IPS-NIHi7 (cell line): Measurements from ENCODE around the gene KCNQ1OT1.

ENCODE experiments used
- DNase-seq: peaks from one replicate; pipeline ENCODE4 v3.0.0; 2012; ENCODE audit warnings: mixed read lengths; ENCODE audit errors: extremely low spot score

The KCNQ1OT1 gene

GRCh38 chr11:2737226-2737590 is 37.4 kb upstream of the KCNQ1OT1 start:
- no peak for DNase-seq

- no peak for DNase-seq
Measured at GRCh38 chr11:2736577-2737225, 36.9 kb upstream of the KCNQ1OT1 start.

DNA sequence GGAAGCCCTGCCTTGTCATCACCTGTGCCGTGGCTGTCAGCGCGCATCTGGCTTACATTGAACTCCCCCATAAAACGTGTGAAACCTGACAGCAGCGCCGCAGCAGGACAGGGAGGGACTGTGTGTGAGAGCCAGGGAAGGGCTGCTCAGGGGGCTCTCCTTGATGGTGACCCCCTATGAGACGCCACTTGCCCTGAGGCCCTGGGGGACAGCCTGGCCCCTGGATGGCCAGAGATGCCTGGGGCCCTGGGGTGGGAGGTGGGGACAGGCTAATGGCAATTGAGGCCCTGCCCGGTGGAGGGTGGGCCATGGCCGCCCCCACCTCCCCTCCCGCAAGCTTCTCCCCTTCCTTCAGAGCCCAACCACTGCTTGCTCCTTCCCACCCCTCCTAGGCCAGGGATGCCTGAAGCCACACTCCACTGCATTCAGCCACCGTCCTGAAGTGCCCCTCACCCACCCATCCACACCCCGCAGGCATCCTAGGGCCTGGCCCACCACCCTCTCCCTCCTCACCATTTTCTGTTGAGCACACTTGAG is 35.3 kb upstream of the KCNQ1OT1 start:
- no peak for DNase-seq

DNA sequence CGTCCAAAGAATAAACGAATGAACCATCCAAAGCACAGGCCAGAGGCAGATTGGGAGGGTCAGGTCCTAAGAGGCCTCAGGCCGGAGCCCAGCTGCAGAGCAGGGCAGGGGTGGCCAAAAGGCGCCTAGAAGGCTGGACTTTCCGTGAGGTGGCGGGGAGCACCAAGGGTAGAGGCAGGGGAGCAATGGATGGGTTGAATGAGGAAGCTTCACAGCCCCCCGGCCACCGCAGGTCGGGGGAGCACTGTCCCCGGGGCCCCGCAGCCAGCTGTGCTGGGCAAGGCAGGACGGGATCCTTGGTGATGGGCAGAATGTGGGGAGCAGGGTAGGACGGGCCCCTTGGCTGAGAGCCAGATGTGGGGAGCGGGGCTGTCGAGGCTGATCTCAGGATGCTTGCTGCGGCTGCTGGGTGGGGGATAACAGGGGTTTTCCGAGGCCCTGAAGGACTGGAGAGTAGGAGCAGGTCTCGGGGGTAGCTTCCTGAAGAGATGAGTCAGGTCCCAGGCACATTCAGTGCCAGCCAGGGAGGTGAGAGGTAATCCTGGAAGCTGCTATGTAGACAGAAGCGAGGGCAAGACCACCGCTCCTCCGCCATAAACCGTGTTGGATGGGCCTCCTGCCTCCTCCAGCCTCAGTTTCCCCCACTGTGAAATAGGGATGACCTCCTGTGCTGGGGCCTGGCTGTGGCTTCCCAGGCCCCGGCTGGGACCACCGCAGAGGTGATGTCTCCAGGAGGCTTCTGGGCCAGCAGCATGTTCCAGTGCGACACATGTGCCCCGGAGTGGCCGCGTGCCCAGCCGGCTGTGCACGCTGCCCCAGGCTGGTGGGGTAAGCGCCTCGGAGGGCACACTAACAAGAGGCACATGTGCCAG is 34.6 kb upstream of the KCNQ1OT1 start:
- DNase-seq: no peak

DNA sequence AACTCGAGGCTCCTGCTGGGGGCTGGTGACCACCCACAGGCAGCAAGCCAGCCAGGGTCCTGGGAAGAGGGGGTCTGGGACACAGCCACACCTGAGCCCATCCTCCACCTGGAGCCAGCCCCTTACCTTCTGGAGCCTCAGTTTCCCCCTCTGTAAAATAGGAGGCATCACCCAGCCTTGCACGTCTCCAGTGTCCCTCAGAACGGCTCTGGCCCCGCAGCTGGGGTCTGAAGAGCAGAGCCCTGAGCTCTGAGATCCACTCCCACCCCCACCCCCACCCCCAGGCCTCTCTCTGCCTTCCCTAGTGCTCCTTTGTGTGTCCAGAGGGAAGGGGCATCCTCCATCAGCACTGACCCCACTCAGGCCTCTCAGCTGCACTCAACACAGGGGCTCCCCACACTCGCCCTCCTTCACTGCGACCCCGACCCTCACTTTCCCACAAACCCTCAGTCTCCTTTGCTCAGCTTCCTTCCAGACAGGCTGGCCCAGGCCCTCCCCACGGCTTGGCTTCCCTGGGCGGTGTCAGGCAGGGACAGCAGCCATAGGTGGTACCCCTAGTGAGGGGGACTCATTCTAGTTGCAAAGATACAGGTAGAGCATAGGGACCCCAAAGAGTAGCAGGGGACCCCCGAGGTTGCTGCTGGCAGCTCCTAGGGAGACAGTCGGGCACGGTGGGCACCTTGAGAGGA is 33.3 kb upstream of the KCNQ1OT1 start:
- no peak for DNase-seq

DNA sequence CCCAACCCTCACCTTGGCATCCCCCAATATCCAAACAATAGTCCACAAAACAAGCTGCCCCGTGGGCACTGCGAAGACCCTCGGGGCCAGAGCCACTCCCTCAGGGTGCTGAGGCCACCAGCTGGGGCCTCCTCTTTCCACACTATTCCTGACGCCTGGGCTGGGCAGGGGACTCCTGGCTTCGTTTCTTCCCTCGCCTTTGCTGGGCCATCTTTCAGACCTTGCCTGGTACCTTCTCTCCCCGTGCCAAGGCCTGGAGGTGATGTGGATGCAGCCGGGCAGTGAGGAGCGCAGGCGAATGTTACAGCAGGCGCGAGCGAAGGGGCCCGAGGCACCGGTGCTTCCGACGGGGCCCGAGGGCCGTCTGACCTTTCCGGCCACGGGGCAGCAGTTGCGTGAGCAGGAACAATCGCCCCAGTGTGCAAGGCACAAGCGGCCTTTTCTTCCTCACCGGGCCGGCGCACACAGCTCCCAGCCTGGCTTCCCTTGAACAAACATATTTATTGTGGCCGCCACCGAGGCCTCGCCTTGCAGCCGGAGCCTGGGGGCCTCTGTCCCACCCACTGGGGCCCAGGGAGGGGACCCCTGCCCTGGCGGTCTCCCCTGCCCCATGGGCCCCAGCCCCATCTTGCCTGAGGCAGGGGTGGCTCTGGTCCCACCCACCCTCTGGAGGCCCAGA is 32.6 kb upstream of the KCNQ1OT1 start:
- DNase-seq: no peak

- no peak for DNase-seq
Measured at GRCh38 chr11:2731130-2732125, 31.6 kb upstream of the KCNQ1OT1 start.

GRCh38 chr11:2730272-2731129 is 30.7 kb upstream of the KCNQ1OT1 start:
- DNase-seq: no peak

DNA sequence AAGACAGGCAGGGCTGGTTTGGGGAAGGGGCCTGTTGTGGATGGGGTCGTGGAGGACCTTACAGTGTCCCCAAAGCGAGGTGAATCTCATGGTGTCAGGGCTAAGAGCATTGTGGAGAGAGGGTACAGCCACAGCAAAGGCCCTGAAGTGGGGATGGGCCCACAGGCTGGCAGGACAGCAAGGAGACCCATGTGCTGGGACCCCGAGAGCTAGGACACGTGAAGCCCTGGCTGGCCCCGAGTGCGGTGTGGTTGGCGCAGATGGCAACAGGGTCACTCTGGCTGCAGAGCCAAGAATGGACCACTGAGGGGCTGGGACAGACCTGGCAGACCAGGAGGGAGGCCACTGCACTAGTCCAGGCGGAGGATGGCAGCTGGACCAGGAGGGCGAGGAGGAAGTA is 30.0 kb upstream of the KCNQ1OT1 start:
- no peak for DNase-seq

DNA sequence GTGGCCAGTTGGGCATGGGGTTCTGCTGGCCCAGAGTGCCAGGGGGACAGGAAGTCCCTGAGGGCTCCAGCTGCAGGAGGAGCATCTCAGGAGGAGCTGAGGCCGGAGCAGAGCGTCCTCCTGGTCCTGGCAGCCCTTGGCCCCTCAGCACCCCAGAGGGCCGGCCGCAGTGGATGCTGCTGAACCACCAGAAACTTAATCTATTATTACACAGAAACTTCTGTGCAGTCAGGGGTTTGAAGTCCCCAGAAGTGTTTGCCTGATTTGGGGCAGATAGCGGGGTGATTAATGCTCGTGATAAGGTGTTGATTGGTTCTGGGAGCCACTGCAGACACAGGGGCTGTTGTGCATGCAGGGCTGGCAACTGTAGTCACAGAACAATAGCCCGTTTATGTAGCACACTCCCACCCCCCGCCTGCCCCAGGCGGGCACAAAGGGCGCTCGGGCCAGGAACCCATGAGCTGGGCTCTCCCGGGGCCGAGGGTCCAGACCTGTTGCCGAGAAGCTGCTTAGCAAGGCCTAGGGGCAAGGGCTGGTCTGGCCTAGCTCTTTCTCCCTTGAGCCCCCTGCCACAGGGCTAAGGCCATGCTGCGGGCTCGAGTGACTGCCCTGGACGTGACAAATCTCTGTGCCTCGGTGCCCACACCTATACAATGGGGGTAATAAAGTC is 29.0 kb upstream of the KCNQ1OT1 start:
- DNase-seq: no peak

DNA sequence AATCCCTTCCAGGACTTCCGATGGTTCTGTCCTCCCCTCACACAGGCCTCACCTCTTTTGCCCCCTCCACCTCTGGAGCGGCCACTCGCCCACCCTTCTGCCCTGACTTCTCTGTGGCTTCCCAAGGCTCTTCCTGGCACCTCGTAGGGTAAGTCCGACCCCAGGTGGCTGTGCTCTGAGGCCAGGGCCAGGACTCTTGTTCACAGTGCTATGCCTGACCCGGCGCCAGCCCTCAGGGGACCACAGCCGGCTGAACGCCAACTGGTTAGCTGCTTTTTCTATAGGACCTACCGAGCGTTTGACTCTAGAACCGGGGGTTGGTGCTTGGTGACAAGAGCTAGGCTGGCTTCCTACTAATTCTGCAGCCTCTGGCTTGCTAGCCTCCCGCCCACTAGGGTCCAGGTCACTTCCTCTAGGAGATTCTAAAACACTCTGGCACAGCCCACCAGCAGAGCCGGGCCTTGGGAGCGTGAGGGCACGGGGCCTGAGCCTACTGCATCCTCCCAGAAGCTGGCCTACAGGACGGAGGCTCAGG is 28.4 kb upstream of the KCNQ1OT1 start:
- no peak for DNase-seq

GRCh38 chr11:2726964-2727363 is 27.2 kb upstream of the KCNQ1OT1 start:
- DNase-seq: no peak

DNA sequence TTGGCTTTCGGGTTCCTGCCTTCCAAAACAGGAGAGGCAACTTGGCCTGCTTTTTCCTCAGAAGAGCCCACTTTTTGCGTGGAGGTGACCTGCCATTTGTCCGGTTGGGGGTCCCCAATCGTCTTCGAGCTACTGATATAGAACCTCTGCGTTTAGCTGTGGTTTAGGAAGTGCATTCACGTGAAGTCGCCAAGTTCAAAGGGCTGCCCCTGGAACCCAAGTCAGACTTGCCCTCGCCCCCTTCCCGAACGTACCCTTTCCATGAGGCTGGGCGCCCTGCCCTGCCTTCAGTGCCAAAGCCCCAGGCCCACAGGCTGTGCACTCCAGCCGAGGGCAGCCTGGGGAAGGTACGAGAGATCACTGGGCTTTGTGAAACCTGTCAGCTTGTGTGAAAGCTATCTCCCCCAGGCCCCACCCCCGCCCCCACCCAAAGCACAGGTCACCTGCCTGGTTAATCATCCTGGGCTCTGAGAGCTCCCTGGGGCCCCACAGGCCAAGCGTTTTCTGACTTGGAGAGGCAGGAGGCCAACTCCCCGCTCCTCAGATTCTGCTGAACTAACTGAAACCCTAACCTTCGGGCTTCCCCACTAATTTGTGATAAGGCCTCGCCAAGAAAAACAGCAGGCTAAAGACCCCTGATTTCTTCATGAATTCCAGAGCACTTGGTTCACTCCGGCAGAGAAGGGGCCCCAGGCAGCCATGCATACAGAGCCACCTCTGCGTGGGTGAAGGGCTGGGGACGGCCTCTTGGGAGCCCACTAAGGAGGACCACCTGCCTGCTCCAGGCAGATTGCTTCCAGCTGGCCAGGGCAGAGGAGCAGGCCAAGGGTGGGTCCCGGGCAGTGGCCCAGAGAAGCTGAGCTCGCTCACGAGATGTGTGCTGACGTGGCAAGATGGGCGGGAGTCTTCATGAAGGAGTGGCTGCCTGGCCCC is 25.8 kb upstream of the KCNQ1OT1 start:
- no peak for DNase-seq

GRCh38 chr11:2724653-2725367 is 25.0 kb upstream of the KCNQ1OT1 start:
- DNase-seq: no peak

GRCh38 chr11:2724104-2724503 is 24.3 kb upstream of the KCNQ1OT1 start:
- DNase-seq: no peak

DNA sequence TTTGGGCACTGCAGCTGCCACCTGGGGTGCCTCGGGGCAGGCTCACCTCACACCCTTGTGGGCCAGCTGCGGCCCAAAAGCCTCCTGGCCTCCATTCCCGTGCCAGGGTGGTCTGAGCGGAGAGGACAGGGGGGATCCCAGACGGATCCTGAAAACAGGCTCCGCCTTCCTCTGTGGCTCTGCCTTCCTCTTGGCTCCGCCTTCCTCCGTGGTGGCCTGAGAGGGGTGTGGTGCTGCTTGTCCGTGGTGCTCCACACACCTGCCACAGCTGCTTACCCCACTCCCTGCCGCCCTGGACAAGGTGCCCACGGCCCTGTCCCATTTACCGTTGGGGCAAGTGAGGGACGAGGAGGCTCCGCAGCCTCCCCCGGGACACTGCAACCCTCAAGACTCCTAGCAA is 23.2 kb upstream of the KCNQ1OT1 start:
- no peak for DNase-seq
